ENCODE measurements around the gene NAA60. TPM values are rescaled to one million over a fixed set of nuclear protein-coding genes. Genes with fewer than 3 reads are reported as not detected.

NAA60 gene
- 39.5 TPM for total RNA-seq

DNA sequence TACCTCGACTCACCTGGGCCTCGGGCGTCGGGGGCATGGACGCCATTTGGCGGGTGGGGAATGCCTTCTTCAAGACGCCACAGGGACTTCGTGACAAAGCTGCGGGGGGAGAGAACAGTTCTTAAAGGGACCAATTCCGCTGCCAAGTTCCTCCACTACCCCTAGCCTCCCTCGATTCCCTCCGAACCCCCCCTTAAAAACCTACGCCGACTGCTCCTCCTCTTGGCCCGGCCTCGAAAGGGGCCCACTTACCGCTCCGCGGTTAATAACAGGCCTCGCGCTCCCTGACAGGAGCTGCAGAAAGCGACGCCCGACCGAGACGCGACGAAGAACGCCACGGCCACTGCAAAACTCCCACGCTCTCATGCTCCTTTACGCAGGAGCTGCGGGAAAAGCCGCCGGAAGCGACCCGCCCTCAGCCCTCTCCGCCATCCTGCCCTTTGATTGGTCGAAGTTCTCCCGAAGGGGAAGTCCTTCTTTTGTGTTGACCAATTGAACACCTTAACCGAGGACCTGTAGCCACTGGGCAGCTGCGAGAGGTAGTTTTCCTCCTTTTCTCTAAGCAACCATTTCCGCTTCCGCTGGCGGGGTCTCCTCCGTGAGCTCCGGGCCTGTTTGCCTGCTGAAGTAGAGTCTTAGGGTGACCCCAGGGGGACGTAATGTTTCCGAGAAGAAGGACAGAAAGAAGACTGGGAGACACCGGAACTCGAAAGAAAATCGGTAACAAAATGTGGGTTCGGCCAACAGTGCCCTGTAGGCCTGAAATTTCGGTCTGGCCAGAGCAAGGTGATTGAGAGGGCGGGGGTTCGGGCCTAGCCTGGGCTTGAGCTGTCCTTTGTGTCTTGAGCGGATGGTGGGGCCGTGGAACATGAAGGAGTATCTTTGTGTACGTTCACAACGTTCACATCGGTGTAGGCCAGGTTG, at the start of gene NAA60, which contains the start of gene ZNF597:
Gene NAA60 (plus strand): TSS at position 573 of the 924 bp plus-strand sequence. CDS start 32,548 bp downstream, outside the sequence.
Gene ZNF597 (minus strand): TSS at position 397 of the 924 bp plus-strand sequence. CDS start 351 bp downstream, at position 46.
- ATAC-seq: peak; percentile 97
- peak; percentile 85 for DNase-seq (ENCODE audit: low spot score)

DNA sequence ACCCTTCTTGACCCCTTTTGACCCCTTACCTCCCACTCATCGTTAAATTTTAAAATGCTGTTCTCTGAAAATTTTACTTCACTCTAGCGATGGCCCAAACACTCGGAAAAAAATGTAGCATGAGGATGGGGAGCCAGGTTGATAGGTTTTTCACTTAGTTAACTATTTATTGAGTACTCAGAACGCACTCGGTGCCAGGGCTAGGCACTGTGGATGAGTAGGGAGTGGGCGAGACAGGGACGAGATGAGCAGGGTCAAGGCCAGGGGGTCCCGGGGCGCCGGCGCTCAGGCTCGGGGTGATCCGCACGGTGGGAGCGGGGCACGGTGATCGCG, 43.1 kb upstream of the NAA60 start:
- ATAC-seq (no peak), DNase-seq (ENCODE audit: low spot score) (no peak)

DNA sequence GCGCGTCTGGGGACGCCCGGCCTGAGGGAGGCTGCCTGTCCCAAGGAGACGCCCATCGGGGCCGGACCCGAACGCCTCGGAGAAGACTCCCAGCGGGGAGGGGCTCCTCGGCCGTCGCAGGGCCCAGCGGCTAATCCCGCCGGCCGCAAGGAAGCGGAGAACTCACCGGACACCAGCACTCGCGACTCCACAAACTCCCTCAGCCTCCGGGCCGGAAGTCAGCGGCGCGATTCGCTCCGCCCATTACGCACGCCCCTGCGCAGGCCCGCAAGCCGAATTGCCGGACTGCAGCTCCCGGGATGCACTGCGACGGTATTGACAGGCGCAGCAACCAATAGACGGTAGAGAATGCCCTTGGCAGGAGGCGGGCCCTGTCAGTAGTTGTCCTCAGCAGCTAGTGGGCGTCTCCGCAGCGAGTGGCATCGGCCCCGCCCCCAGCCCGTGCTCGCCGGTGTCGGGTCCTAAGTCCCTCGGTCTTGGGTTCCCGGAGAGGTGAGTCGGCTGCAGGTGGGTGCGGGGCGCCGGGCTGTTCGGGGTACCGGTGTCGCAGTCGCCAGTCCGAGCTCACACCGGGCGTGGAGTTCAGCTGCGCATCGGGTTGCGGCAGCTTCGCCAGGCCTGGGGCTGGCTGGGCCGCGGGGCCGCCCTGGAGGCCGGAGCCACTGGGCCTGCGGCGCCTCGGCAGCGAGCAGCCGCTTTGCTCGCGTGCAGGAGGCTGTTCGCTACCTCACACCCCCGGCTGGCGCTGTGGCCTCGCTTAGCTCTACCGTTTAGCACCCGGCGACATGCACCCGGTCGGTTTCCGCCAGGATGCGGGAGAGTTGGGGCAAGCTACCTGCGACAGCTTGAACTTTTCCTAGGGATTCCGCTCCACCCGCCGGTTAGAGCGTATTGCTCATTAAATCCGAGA, 42.4 kb upstream of the NAA60 start, which contains the start of the genes ZNF174 and ZSCAN32:
Gene ZNF174 (plus strand): TSS at position 437 of the 910 bp plus-strand sequence. CDS start 790 bp downstream, outside the sequence.
Gene ZSCAN32 (minus strand): TSS at position 226 of the 910 bp plus-strand sequence. CDS start 3,447 bp downstream, outside the sequence.
- DNase-seq (ENCODE audit: low spot score): peak; percentile 100
- ATAC-seq: peak; percentile 98

DNA sequence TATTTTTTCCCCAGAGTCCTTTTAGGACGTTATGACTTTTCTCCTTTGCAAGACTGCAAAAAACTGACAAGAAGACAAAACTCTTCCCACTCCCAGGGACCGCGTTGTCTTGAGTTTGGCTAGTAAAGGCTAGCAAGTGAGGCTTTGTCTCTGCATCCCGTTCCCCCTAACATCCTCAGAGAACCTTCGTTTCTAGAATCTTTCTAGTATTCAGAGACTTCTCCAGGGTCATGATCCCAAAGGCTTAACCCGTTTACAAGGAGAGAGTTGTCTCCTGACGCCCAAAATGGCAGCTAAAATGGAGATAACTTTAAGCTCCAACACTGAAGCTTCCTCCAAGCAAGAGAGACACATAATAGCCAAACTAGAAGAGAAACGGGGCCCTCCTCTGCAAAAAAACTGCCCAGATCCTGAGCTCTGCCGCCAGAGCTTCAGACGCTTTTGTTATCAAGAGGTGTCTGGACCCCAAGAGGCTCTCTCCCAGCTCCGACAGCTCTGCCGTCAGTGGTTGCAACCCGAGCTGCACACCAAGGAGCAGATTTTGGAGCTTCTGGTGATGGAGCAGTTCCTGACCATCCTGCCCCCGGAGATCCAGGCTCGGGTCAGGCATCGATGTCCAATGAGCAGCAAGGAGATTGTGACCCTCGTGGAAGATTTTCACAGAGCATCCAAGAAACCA, 41.6 kb upstream of the NAA60 start:
- DNase-seq (ENCODE audit: low spot score) (no peak), ATAC-seq (no peak)

DNA sequence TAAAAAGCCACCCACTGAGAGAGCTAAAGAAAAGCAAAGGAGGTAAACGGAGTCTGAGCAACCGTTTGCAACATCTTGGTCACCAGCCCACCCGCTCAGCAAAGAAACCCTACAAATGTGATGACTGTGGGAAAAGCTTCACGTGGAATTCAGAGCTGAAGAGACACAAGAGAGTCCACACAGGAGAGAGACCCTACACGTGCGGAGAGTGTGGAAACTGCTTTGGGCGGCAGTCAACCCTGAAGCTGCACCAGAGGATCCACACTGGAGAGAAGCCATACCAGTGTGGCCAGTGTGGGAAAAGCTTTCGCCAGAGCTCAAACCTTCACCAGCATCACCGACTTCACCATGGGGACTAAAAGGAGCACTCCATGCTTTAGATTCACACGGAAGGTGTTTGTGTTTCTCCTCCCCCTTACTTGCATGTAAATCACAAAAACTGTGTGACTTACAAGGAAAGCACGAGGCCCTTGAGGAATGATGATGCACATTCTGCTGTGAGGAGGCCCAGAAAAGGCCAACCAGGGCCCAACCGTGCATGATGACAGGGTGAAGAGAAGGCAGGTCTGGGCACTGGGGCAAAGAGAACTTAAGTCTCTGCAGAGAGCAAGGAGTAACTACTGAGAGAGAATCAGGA, 34.8 kb upstream of the NAA60 start:
- ATAC-seq (no peak), DNase-seq (ENCODE audit: low spot score) (no peak)

DNA sequence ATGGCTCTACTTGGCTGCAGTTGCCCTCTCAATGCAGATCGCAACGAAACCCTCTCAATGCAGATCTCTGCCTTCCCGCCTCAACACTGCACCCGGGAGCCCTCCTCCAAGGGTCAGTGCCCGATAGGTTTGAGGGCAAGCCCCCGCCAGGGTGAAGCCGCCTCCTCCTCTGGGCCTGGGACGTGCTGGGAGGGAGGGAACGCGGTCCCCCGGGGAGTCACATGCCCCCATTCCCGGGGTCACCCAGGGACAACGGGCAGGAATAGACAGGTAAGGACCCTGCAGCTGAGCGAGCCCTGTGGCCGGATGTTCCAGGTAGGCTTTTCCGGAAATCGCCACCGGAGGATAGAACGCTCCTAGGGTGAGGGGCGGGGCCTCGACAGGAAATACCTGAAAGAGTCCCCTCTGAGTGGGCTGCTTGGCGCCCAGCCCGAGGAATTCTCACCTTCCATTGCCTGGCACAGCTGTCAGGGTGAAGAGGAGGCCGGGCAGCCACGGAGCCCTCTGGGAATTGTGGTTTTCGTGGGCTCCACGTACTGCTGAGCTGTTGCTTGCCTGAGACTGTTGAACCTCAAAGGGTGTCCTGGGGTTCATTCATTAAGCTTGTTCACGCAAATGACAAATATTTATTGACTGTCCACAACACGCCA, 29.6 kb upstream of the NAA60 start:
- ATAC-seq (no peak), DNase-seq (ENCODE audit: low spot score) (no peak)

DNA sequence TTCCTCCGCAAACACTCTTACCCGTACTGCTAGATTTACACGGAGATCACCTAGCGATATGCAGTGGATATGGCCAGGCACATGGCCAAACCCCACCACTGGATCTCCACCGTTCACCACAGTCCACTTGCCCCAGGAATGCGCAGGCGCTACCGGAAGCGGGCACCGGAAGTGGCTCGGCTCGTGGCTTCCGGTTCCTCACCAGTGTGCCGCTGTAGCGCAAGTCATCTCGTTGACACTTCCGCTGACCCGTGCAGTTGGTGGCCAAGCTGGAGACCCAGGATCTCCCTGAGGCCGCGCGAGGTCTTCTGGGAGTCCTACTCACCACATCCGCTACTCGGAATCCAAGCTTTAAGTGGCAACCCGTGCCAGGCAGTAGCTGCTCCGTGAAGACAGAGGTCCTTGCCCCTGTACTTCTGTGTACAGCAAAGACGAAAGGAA, 11.7 kb upstream of the NAA60 start:
- ATAC-seq (peak; percentile 68), DNase-seq (ENCODE audit: low spot score) (peak; percentile 57)

DNA sequence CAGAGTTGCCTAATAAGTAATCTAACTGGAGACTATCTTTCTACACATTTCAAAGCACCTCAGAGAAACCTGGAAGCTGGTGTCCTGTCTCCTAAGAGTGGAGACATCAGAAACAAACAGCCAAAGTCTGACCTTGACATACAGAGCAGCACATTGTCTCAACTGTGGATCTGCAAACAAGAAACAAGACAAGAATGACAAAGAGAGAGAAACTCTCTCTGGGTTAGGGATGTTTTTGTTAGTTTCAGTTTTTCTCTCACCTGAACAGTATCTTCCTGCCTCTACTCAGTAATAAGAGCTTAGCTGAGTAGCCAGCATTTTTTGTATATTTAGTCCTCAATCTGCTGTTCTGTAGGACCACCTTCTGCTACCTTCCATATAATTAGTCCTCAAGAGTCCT, 9.1 kb upstream of the NAA60 start:
- no peak for ATAC-seq
- DNase-seq (ENCODE audit: low spot score): no peak

DNA sequence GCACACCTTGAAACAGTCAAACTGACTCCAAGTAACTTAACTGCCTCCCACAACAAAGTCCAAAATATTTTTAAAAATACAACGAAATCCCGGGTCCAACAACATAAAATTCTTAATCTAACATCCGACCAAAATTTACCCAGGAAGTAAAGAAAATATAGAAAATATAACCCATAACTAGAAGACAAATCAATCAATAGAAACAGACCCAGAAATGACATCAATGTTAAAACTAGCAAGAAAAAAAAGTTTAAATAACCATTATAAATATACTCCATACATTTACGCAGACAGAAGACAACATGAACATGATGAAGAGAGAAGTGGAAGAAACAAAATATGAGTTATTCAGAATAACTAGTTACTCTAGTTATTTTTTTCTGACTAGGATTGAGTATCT, 3.8 kb upstream of the NAA60 start:
- ATAC-seq (no peak), DNase-seq (ENCODE audit: low spot score) (no peak)

DNA sequence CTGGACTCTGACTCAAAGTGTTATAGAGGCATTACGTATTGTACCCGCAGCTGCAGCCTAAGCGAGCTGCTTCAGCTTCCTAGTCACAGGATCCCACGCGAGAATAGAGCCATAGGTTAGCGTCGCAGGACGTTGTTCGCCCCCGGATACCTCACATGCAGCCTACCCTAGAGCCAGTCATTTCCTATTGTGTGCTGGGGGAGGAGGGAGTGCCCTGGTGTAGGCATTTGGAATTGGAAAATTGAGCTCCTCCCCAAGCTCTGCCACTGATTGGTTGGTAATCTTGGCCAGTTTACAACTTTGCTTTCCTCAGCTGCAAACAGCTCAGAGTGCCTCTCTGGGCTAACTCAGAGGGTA, 530 bp downstream of the NAA60 start:
- ATAC-seq (peak; percentile 82), DNase-seq (ENCODE audit: low spot score) (no peak)

DNA sequence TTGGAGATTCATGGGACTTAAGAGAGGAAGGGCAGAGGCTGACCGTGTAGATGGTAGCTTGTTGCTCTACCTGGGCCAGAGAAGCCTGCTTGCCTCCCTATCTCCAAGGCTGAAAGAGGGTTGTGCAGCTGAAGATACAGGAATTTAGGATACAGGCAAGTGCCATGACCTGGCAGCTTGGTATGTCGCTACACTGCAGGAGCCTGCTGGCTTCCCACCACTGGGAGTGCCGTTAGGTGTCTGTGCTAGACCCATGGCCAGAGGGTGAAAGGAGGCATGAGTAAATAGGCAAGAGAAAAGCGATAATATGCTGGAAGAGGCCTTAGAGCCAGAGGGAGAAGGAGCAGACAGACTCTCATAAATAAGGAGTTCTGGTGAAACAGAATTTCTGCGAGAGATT, 10.6 kb downstream of the NAA60 start:
- DNase-seq (ENCODE audit: low spot score) (peak; percentile 8), ATAC-seq (no peak)

DNA sequence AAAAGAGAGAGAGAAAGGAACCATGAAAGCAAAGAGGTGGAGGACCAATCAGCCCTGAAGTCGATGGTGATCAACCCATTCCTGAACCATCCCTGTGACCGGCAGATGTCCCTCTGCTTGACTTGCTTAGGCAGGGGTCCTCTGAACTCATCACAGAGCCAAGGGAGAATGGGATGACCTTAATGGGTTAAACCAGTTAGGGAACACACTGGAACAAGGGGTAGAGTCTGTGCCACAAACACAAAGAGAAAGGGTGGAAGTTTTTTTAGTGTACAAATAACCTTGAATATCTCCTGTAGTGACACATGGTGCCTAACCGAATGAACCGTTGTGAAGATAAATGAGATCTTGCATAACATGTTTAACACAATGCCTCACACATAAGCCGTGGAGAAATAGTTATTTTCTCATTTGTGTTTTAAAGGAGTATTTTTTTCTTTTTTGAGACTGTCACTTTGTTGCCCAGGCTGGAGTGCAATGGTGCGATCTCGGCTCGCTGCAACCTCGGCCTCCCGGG, 11.2 kb downstream of the NAA60 start:
- ATAC-seq: no peak
- peak; percentile 19 for DNase-seq (ENCODE audit: low spot score)

DNA sequence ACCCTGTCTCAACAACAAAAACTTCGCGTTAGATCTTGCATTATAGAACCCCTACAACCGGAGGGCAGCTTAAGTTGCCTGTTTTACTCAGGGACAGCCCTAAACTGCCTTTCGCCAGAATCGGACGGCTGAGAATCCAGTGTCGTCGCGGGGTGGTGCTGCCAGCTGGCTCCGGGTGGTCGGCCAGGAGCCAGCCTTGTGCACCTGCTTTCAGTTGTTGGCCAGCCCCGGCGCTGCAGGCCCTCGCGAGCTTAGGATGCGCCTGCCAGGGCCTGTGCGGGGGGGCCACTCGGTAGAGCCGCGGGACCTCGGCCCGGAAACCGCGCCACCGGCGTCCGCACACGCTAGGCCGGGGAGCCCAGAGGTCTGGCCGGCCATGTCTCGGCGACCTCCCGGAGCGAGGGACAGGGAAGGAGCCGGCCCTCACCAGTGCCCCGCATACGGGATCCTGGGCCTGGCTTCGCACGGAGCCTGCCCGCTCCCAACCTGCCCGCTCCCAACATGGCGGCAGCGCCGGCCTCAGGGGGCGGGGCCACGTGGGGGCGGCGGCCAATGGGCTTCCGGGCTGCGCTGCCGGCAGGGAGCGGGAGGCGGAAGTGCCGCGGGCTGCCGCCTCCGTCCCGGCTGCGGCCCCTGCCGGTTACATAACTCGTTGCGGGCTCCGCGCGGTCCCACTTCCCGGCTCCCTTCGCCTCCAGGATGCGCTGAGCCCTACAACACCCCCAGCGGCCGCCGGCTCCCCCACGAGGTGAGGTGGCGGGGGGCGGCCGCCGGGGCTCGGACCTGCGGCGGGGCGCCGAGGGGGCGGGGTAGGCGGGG, 14.2 kb downstream of the NAA60 start:
- DNase-seq (ENCODE audit: low spot score): peak; percentile 95
- peak; percentile 85 for ATAC-seq

DNA sequence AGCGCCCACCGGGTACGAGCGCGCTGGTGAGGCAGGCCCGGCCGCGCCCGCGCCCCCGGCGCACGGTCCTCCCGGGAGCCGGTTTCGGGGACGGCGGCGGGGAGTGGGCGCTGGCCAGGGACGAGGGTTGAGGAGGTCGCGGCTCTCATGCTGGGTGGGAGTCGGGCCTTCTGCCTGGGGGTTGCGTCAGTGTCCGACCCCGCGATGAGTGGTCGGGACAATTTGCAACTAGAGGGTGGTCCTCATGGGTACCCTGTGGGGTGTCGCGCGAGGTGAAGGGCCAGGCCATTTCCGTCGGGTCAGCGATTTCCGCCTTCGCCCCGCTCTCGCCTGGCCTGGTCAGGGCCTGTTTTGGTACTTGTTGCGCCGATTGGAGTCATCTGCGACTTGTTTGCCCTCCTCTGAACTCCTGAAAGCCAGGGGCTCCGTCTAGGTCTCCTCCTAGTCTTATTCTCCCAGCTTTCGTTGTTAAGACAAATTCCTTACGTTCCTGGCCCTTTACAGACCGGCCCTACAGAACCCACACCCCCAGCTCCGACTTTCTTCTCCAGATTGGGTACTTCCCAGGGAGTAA, 14.9 kb downstream of the NAA60 start:
- no peak for ATAC-seq
- no peak for DNase-seq (ENCODE audit: low spot score)

DNA sequence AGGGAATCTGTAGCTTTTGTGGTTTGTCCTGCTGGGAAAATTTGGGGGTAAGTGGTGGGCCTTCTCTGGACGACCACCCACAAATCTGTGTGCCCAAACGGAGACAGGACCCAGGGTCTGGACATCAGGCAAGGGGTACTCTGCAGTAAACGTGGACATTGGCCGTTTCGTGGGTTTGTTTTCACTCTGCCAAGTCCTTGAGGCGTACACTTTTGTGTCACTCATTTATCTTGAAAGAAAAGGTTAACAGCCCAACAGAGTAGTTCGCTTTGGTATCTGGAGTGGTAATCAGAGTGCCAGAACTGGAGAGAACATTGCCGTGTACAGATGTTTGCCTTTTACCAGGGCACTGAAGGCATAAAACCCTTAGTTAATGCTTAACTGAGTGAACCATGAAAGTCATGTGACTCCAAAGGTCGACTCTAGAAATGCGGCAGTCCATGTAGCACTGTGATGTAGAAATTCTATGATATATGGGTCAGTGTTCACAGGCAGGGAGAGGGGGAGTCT, 15.4 kb downstream of the NAA60 start:
- peak; percentile 66 for ATAC-seq
- peak; percentile 70 for DNase-seq (ENCODE audit: low spot score)

DNA sequence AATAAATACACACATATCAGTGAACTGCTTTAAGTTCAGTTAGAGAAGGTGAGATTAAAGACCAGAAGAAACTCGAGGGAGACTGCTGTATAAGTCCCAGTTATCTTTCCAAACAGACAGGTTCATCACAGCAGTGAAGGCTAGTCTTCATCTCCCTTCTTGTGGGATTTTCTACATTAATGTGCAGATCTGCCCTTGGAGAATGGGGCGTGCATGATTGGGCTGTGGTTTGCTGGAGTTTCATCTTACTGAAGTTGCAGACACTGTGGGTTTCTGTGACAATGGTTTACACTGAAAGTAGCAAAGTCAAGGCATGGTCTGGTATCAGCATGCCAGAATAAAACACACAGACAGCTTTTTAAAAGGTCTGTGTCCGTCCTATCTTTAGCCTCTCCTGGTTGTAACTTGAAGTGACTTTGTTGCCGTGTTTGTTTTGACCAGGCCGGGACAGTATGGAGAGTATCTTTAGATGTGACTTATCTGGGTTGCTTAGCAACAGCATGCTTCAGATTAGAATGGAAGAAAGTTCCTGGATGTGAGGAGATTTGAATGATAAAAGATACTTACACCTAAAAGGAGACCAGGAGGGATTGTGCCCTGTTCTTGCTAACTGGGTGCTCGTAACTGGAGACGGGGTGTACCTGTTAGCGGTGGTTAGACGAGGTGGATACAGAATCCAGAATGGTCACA, 16.1 kb downstream of the NAA60 start:
- DNase-seq (ENCODE audit: low spot score) (no peak), ATAC-seq (no peak)

DNA sequence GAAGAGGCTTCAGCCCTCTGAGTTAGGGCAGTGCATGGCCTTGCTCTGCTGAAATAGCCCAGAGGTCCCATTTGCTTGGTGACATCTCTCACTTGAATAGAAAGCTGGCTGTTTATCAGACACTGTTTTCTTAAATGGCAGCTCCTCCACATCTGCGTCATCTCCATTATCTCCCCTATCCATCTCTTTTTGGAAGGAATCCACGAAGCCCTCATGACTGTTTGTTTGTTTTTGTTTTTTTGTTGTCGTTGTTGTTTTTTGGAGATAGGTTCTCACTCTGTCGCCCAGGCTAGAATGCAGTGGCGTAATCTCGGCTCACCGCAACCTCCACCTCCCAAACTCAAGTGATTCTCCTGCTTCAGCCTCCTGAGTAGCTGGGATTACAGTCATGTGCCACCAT, 16.6 kb downstream of the NAA60 start:
- ATAC-seq: no peak
- no peak for DNase-seq (ENCODE audit: low spot score)

All from left lobe of liver (tissue), 2 donors.